Suprapubic skin (tissue), 4 donors: ENCODE results near the gene PLXNA2.

ENCODE experiments used
- CTCF ChIP-seq, 2 donors: fragments of 200-600 bp in 1 of 2; fragments of 450-650 bp in 1 of 2; sonication (generic) in 1 of 2; IDR thresholded peaks; one replicate each; pipeline ENCODE4 v1.5.1; 2016 to 2019; ENCODE audit warnings: antibody characterized with exemption in 2 of 2, mild to moderate bottlenecking in 1 of 2, moderate library complexity in 1 of 2
- POLR2A ChIP-seq, 2 donors: fragments of 450-650 bp; IDR thresholded peaks; one replicate each; pipeline ENCODE4 v1.6.1; 2017; ENCODE audit warnings: antibody characterized with exemption in 2 of 2, mild to moderate bottlenecking in 2 of 2, moderate library complexity in 2 of 2
- POLR2AphosphoS5 ChIP-seq, 3 donors: sonication (generic); formaldehyde crosslinking; IDR thresholded peaks; one replicate each; pipeline ENCODE4 v1.6.1; 2017; ENCODE audit warnings: antibody characterized with exemption in 3 of 3

DNA sequence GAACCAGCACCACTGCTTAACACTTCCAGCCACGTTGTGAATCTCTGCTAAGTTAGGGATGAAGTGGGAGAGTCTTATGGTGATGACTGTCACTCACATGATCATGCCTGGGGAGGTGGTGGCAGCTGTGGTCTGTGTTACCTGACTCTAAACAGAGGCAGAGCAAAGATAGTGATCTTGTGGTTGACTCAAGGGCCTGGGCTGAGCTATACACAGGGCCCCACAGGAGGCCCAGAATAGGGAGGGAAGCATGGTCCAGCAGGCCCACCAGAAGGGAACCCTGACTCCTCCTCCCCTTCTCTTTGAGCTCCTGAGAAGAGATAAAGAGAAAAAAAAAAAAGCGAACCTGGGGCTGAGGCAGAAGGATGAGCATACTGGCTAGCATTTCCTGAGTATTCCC, 55.0 kb downstream of the PLXNA2 start:
- TF ChIP-seq POLR2A (IDR thresholded peaks at IDR 0.05) (no peak), POLR2AphosphoS5 (IDR thresholded peaks at IDR 0.05) (no peak), CTCF (IDR thresholded peaks at IDR 0.05) (no peak)
